ENCODE measurements around the gene SYCE3. TPM values are rescaled to one million over a fixed set of nuclear protein-coding genes. Genes with fewer than 3 reads are reported as not detected.

The SYCE3 gene, protein sequence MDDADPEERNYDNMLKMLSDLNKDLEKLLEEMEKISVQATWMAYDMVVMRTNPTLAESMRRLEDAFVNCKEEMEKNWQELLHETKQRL
- not detected for total RNA-seq

DNA sequence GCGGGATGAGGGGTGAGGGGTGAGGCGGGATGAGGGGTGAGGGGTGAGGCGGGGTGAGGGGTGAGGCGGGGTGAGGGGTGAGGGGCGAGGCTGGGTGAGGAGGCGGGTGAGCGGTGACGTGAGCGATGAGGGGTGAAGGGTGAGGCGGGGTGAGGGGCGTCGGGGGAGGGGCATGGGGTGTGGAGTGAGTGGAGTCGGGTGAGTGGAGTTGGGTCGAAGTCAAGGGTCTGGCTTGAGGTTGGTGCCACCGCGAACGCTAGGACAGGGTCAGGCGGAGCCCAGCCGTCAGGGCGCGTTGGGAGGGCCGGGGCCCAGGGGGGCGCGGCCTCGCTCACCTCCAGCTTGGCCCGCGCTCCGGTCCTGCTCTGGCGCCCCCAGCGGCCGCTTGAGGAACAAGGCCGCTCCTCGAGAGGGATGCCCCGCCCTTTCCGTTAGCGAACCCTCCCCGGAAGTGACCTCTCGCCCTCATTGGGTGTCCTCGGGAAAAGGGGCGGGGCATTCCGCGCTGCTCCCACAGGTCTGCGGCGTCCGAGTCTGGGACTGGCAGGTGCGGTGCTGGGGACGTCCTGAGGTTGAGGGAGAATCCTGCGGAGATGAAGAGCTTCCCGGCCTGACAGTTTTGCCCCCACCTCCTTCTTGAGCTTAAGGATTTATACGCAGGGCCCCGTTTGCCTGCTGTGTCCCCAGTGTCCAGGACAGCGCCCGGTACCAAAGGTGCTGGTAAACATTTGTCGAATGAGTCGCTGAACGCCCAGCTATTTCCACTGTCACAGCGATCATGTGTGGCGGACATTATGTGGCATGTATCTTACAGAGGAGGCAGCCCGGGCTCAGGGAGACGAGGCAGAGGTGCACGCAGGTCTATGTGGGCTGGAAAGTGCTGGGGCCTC, at the start of gene SYCE3:
Gene SYCE3, minus strand, starts transcription at position 397 of the 890 bp plus-strand sequence. CDS start 6,514 bp downstream, outside the sequence.

DNA sequence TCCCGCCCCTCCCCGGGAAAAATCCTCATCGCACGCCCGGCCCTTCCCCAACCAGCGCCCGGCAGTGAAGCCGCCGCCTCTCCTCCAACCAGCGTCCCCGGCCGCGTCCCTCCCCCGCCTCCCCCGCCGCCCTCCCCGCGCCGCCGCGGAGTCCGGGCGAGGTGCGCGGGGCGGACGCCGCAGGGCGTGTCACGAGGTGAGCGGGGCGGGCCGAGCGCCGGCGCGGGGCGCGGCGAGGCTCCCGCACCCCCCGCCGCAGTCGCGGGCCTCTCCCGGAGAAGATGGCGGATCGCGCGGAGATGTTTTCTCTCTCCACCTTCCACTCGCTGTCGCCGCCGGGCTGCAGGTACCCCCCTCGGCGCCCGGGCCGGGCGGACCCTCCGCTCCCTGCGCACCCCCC, 37.8 kb upstream of the SYCE3 start, which contains the start of gene MAPK8IP2:
Gene MAPK8IP2, plus strand, starts transcription at position 256 of the 400 bp plus-strand sequence. Its CDS starts 26 bp downstream, at position 282.

DNA sequence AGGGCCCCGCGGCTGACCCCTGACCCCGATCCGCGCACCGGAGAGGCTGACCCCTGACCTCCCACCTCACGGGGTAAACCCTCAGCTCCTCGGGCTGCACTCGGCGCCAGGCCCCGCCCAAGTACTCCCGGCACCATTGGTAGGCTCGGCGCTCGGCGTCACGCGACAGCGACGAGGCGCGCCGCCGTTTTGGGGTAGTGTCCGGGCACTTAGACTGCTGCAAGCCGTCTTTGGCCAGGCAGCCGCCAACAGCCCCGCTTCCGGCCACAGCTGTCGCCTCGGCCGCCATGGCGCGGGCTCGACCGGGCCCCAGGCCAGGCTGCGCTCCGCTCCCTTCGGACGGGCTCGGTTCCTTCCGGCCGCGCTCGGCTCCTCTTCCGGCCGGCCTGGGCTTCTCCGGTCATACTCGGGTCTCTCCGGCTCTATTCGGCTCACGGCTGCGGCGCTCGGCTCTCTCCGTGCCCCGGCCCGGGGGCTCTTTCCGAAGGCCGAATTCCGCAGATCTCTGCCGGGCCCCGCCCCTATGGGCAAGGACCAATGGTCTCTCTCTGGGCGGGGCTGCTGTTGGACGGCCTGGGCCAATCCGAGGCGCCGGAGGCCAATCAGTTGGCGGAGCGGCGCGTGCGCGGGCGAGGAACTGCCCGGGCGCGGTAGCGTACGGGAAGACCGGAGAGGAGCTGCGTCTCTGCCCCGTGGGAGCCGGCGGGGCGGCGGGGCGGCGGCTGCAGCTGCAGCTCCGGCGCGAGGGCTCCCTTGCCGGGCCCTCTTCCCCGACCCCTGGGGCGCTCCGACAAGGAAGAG, 20.0 kb upstream of the SYCE3 start, which contains the start of gene CHKB:
Gene CHKB, minus strand, starts transcription at position 357 of the 801 bp plus-strand sequence. Its CDS starts 68 bp downstream, at position 289.

DNA sequence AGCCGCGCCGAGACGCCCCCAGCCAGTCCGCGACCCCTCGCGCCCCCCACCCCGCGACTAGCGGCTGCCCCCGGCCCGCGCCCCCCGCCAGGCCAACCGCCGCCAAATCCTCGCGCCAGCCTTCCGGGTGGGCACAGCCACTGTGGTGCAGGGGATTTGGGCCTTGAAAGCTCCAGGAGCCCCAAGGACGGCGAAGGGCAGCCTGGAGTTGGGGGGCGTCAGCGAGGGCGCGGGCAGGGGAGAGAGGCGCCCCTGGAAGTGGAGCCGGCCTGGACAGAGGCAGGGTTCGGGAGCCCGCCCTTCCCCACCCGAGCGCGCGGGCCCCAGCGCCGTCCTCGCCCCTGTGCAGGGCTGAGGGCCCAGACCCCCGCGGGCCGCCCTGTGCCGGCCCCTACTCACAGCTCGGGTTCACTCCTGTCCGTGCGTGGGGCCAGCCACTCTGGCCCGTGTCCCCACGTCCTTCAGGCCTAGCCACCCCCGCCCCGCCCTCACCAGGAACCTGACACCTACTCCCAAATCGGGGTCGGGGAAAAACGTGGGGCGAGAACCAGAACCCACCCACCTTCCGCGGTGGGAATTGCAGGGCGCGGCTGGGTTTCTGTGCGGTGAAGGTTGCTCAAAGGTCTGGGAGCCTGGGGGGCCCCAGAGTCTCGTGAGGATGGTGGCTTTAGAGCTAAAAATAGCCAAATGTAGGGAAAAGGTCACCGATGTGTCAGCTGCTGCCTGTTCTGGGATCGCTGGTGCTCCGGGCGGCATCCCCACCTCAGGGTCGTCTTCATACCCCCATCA, 15.5 kb upstream of the SYCE3 start, which contains the start of gene CPT1B:
Gene CPT1B, minus strand, starts transcription at position 441 of the 789 bp plus-strand sequence. CDS start 512 bp downstream, outside the sequence.

DNA sequence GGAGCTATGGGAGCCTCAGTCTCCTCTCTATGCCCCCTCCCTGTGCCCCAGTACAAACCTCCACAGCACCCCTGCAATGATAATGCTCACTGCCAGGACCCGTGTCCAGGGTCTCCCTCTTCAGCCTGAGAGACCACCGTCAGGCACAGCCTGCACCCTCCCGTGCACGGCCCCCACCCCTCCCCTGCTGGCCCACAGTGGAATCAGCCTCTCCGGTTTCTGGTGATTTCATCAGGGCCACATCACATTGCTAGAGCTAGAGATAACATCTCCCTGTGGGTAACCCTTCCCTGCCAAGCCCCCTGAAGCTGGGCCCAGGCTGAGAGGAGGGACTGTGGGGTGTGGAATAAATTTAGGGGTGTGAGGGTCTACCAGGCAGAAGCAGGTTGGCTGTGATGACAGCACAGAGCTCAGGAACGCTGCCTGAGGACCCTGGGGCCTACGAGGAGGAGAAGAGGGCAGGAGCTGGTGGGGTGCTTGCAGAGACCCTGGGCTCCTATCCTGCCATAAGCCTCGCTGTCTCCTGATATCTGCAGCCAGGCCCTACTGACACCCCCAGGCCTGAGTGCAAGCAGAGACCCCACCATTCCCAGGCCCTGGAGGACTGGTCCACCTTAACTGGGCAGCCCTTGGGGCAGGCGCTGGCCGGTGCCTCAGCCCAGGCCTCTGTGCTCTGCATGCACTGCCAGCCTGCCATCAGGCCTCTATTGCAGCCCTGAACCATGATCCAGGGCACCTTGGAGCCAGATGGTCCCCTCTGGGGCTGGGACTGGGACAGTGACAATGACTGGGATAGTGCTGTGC, 17.0 kb downstream of the SYCE3 start, which contains the start of gene KLHDC7B:
Gene KLHDC7B, plus strand, starts transcription at position 378 of the 804 bp plus-strand sequence. Its CDS starts 345 bp downstream, at position 723.

DNA sequence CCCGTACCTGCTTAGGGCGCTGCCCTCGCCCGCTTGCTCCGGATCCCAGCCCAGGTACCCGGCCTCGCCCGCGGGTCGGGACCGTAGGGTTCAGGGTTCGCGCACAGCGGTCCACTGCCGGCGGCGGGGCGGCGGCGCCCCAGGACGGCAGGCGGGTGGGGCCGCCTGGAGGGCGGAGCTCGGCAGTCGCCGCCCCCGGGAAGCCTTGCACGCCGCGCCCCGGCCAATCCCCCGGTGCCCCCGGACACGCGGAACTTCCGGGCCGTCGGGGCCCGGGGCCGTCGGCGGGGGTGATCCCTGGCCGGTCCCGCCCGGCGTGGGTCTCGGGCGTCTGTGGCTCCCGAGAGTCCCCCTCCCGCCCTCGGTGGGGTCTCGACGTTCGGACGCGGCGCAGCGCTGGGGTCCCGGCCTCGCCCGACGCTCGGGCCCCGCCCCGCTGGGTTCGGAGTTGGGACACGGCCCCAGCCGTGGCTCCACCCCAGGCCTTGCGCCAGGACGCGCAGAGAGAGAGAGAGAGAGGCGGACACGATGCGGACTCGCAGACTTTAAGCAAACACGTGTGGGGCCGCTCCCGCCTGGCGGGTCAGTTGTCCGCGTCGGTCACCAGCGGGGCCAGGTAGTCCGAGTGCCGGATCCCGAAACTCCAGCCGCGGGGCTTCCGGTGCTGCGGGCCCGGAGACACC, 32.7 kb downstream of the SYCE3 start, which contains the start of gene TYMP:
Gene TYMP, minus strand, starts transcription at position 116 of the 683 bp plus-strand sequence. CDS start 303 bp downstream, outside the sequence.

DNA sequence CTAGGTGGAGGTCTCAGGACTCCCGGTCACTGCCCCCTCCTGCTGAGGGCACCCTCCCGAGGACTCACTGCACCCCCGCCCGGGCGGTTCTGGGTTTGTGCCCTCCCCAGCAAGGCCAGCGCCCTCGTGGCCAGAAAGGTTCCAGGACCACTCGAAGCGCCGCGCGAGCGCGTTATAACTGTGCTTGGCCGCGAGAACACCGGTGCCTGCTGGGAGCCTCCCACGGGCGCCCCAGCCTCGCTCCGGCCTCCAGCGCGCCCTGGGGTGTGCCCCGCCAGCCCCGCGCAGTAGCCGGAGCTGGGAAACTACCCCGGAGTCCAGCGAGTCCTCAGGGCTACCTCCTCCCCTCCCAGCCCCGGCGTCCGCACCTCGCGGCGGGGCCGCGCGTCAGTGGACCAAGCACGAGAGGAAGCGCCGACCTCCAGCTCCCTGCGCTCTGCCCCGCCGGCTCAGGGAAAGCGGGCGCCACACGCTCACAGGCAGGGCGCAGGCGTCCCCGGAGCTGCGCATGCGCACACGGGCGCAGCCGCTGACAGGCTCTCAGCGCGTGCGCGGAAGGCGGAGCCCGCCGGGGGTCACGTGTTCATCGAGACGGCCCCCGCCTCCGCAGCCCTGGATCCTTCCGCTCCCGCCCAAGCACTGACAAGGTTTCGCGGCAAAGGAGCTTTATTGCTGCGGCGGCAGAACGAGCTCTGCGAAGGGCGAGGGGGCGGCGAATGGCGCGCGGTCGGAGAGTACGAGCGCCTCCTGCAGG, 37.4 kb downstream of the SYCE3 start, which contains the start of gene SCO2:
Gene SCO2, minus strand, starts transcription at position 495 of the 754 bp plus-strand sequence. CDS start 1,187 bp downstream, outside the sequence.

DNA sequence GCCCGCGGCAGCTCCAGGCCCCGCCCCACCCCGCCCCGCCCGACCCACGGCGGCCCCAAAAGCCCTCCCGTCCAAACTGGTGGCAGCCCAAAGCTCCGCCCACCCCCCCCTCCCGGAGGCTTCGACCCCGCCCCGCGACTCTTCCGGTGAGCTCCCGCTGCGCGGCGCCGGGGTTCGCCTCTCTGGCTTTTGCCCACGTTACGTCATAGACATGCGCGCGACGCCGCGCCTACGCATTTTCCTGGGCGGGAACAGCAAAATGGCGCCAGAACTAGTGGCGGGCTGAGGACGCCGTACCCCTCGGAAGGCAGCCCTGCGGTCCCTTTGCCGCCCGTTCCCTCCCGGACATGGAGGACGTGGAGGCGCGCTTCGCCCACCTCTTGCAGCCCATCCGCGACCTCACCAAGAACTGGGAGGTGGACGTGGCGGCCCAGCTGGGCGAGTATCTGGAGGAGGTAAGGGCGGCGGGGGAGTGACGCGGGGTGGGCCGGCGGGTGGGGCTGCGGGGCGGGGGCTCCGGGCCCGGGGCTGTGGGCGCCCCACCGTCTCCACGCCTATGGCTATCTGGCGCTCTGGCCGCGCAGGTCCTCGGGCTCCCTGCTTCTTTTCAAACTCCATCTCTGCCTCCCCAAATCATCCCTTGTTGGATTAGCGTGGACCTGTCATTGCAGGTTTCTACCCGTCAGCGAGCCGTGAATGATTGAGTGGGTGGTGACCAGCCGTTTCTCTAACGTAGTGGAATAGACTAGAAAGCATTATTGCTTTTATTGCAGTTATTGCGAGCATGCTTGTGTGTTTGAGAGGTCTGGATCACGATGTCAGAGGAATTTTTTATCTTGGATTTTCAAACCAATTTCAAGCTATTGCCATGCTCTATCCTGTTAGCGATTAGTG, 54.5 kb downstream of the SYCE3 start, which contains the start of gene NCAPH2:
Gene NCAPH2, plus strand, starts transcription at position 234 of the 894 bp plus-strand sequence. Its CDS starts 114 bp downstream, at position 348.

DNA sequence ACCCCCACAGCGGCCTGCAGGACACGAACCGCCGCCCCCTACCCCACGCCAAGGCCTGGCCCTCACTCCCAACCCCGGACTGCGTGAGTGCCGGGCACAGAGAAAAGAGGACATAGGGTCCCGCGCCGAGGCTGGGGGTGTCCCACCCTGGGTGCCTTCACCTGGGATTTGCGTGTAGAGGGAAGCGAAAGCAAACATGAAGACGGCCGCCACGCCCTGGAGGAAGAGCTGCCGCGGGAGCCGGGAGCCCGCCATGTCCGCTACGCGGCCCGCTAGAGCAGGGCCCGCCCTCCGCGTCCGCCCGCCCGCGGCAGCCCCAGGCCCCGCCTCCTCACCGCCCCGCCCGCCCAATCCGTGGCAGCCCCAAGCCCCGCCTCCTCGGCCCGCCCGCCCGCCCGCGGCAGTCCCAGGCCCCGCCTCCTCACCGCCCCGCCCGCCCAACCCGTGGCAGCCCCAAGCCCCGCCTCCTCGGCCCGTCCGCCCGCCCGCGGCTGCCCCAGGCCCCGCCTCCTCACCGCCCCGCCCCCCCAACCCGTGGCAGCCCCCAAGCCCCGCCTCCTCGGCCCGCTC, 55.2 kb downstream of the SYCE3 start, which contains the start of gene LMF2:
Gene LMF2, minus strand, starts transcription at position 282 of the 570 bp plus-strand sequence. Its CDS starts 27 bp downstream, at position 255.

Other genes starting within 250 kb of the SYCE3 start
- 24.2 TPM for gene DENND6B, start 235.9 kb downstream of the SYCE3 start, total RNA-seq
- 62.1 TPM for gene PPP6R2, start 219.6 kb downstream of the SYCE3 start, total RNA-seq
- 89.3 TPM for gene SBF1, start 87.9 kb downstream of the SYCE3 start, total RNA-seq
- not detected for gene ADM2, start 81.4 kb downstream of the SYCE3 start, total RNA-seq
- not detected for gene MIOX, start 76.1 kb downstream of the SYCE3 start, total RNA-seq
- 16.6 TPM for gene LMF2, start 55.2 kb downstream of the SYCE3 start, total RNA-seq
- 44.5 TPM for gene NCAPH2, start 54.7 kb downstream of the SYCE3 start, total RNA-seq
- gene SCO2, start 37.3 kb downstream of the SYCE3 start, total RNA-seq: 0.92 TPM
- 4.6 TPM for gene TYMP, start 32.9 kb downstream of the SYCE3 start, total RNA-seq
- not detected for gene KLHDC7B, start 17.0 kb downstream of the SYCE3 start, total RNA-seq
- 9.2 TPM for gene CPT1B, start 15.5 kb upstream of the SYCE3 start, total RNA-seq
- 28.6 TPM for gene CHKB, start 19.9 kb upstream of the SYCE3 start, total RNA-seq
- 76.6 TPM for gene MAPK8IP2, start 37.9 kb upstream of the SYCE3 start, total RNA-seq
- 6.9 TPM for gene ARSA, start 65.2 kb upstream of the SYCE3 start, total RNA-seq
- 13.6 TPM for gene SHANK3, start 109.9 kb upstream of the SYCE3 start, total RNA-seq
- not detected for gene ACR, start 175.3 kb upstream of the SYCE3 start, total RNA-seq
- gene RABL2B, start 220.7 kb upstream of the SYCE3 start, total RNA-seq: 14.8 TPM